ENCODE results near the gene KRT16.
"Not testable (repeated sequence)": the region's sequence is repeated elsewhere in the genome, so short reads cannot be mapped to it uniquely, and the experiment has no call there.

The KRT16 gene

DNA sequence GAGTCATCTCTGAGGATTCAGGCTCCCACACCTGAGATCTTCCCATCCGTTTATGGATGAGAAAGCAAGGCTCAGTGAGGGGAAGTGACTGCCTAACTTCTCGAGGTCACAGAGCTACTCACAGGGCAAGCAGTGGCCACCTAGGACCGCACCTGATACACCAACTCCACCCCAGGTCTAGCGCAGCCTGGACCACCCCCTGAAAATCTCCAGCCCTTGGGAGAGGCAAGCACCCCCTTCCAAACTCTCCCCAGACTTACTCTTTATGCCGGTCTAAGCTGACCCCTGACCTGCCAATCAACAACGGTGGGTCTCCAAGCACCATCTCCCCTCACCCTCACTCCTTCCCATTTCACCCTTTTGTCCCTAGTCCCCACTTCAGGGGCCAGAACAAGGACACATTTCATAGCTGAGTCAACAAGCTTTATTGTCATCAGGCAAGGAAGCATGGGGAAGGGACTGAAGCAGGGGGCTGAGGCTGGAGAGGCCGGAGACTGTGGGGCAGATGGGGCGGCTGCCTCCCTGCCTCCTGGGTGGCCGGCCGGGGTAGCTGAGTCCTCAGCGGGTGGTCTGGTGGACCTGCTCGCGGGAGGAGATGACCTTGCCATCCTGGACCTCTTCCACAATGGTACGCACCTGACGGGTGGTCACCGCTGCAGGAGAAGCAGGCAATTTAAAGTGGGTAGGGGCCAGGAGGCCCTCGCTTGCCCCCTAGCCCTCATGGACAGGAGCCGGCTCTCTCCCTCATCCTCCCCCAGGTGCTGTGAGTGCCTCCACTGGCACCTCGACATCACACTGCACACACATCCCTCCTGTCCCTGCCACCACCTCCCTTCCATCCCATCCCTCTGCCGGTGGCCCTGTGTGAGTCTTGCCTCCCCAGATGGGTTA lies 6.7 kb upstream of the KRT16 start:
- DNase-seq = no peak
- in situ Hi-C loops (cut with HindIII; ENCODE audit: low pct_ligation_motif_present, low pct_unique_long_range_greater_than_20kb, low sequenced_read_pairs) = no loop called here

DNA sequence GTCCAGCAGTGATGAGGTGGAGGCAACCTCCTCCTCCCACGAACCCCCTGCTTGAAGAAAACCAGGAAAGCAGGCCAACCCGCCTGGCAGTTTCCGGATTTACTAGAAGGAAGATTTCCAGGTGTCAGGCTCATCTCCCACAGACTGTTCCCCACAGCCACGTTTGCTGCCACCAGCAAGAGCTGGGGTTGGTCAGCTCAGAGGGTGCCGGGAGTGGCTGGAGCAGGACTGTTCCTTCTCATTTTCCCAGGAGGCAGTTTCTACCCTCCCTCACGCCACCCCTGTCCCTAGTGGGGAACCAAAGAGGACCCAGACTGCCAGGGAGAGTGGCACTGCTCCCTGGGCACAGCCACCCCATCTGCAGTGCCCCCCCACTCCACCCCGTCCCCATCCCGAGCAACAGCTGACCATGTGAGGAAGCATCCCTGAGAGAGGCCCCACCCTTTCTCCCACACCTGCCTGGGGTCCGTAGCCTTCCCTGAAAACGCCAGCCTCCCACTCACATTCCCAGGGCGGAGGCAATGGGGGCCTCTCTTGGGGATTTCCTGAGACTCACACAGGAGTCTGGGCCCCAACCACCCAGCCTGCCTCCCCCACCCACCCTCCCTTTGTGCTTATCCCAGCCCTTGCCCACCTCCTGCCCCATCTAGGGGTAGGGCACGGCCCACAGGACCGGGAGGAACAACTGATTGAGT lies 5.9 kb upstream of the KRT16 start:
- DNase-seq = no peak
- in situ Hi-C loops (cut with HindIII; ENCODE audit: low pct_ligation_motif_present, low pct_unique_long_range_greater_than_20kb, low sequenced_read_pairs) = no loop called here

DNA sequence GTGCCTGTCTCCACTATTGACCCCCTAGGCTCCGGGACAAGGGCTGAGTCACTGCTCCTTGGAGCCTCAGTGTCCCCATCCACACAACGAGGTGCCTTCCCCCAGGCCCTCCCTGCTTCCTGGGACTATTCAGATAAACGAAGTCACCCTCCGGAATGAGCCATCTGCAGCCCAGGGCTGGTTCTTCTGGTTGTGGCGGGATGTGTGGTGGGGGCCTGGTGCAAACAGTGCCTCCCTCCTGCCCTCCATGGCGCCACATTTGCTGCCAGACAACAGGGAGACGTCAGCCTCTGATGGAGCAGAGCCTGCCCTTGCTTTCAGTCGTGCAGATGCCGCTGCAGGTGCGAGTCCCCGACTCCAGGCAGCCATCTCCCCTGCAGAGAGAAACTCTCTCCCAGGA lies 5.1 kb upstream of the KRT16 start:
- no peak for DNase-seq
- in situ Hi-C loops (cut with HindIII; ENCODE audit: low pct_ligation_motif_present, low pct_unique_long_range_greater_than_20kb, low sequenced_read_pairs) = no loop called here

DNA sequence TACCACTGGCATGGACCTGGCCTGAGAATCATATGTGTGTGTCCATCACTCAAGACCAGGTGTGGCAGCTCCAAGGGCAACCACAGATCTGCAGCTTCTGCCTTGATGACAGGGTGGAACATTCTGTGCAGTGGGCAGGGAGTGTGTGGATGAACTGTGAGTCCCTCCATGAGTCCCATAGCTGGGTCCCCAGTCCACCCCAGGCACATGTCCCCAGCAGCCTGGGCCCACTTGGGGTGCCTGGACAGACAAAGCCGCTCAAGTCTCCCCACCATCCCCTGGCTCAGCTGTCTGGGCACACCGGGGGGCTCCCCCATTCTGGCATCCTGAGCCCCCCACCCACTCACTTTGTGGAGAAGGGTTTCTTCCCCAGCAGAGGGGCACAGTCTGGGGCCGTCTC lies 4.6 kb upstream of the KRT16 start:
- in situ Hi-C loops (cut with HindIII; ENCODE audit: low pct_ligation_motif_present, low pct_unique_long_range_greater_than_20kb, low sequenced_read_pairs) = no loop called here
- DNase-seq = no peak

DNA sequence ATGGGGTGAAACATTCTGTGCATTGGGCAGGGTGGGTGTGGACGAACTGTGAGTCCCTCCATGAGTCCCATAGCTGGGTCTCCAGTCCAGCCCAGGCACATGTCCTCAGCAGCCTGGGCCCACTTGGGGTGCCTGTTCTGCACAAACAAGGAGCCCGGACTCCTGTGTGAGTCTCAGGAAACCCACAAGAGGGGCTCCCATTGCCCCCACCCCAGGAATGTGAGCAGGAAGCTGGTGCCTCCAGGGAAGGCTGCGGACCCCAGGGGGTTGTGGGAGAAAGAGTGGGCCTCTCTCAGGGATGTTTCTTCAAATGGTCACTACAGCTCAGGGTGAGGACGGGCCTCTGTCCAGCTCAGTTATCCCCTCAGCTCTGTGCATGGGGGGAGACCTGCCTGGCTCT lies 3.9 kb upstream of the KRT16 start:
- in situ Hi-C loops (cut with HindIII; ENCODE audit: low pct_ligation_motif_present, low pct_unique_long_range_greater_than_20kb, low sequenced_read_pairs); DNase-seq: not testable (repeated sequence)

DNA sequence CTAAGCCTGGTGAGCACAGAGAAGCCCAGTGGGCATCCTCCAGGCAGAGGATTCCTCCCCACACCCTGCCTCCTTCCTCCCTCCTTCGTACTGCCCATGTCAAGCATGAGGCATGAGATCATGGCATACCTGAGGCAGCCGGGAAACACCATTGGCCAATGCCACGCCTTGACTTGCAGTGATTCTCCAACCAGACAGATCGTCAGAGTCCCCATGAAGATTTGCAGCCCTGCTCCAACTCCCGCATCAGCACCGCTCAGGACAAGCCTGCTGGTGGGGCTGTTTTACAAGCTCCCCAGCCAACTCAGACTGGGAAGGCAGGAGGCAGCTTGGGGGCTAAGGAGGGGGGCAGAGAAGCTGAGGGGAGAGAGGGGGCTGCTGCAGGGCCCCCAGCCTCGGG lies 2.9 kb upstream of the KRT16 start:
- DNase-seq = no peak
- in situ Hi-C loops (cut with HindIII; ENCODE audit: low pct_ligation_motif_present, low pct_unique_long_range_greater_than_20kb, low sequenced_read_pairs) = no loop called here

DNA sequence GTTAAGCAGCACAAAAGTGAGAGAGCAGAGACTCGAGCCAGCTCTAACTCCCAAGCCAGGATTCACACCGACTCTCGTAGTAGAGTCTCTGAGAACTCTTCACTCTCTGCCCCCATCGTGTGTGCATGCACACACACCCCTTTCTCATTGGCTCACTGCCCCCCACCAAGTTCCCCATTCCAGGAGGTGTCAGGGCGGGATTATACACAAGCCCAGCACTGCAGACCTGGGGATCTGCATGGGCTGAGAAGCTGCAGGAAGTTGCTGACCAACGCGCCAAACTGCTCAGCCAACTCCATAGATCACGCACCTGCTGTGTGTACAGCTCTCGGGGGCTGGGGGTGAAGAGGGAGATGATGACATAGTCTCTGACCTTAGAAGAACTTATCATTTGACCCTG lies 2.2 kb upstream of the KRT16 start:
- DNase-seq; in situ Hi-C loops (cut with HindIII; ENCODE audit: low pct_ligation_motif_present, low pct_unique_long_range_greater_than_20kb, low sequenced_read_pairs): not testable (repeated sequence)

DNA sequence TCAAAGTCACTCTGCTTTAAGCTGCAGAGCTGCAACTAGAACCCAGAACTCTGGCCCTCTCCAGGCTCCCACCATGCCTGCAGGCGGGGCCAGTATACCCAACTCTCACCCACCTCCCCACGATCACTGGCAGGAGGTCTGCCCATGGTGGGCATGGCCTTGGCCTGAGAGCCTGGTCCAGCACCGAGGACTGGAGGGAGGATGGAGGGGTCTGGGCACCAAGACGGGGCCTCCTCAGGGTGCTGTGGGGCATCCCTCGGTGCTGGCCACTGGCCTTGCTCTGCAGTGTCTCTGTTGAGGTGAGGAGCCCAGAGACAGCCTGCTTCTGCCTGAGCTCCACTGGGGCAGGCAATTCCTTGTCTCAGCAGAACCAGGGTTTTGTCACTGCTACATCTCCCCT lies 1.5 kb upstream of the KRT16 start:
- in situ Hi-C loops (cut with HindIII; ENCODE audit: low pct_ligation_motif_present, low pct_unique_long_range_greater_than_20kb, low sequenced_read_pairs) = no loop called here
- DNase-seq = no peak

DNA sequence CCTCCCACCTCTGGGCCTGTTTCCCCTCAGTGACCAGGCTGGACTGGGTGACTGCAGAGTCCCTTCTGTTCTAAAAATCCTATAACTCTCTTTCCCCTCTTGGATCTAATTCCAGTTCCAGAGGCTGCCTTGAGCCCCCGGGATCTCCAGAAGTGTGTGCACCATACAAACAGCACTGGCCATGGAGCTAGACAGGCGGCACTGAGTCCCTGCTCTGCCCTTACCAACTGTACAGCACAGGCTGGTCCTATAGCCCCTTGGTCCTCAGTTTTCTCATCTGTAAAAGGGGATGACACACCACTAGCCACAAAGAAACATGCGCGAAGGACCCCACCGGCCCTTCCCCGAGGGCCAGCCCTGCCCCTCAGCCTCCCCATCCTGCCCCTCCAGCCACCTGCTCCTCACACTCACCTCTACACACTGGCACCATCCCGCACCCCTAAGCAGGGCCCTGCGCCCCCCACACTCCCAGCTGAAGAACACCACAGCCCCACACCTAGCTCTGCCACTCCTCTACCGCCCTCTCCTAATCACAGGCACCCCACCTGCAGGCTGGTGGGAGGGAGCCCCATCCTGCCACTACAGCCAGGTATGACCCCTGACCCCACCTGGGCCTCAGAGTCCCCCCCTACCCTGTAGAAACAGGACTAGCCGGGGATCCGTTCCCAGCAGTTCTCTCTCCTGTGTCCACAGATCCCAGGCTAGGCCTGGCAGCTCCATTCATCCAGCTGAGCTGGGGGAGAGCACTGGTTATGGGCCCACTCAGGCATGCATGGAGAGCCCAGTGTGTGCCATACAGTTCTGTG lies 913 bp upstream of the KRT16 start:
- in situ Hi-C loops (cut with HindIII; ENCODE audit: low pct_ligation_motif_present, low pct_unique_long_range_greater_than_20kb, low sequenced_read_pairs) = no loop called here
- DNase-seq = no peak

DNA sequence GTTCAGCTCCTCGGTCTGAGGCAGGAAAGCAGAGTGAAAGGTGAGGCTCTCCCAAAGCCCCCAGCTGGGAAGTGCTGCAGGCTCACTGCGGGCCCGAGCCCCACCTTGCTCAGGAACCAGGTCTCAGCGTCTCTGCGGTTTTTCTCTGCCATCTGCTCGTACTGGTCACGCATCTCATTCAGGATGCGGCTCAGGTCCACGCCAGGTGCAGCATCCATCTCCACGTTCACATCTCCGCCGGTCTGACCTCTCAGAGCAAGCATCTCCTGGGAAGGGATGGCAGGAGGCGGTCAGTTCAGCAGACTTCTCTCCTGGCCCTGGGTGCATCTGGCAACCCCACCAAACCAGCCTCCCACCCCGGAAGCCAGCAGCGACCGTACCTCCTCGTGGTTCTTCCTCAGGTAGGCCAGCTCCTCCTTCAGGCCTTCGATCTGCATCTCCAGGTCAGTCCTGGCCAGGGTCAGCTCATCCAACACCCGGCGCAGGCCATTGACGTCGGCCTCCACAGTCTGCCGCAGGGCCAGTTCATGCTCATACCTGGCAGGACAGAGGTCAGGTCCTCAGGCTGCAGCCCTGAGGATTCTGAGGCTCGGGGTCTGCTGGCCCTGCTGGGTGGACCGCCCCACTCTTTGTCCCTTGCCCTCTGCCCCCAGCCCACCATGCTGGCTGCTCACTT lies 1.5 kb downstream of the KRT16 start:
- no peak for DNase-seq
- in situ Hi-C loops (cut with HindIII; ENCODE audit: low pct_ligation_motif_present, low pct_unique_long_range_greater_than_20kb, low sequenced_read_pairs) = no loop called here

DNA sequence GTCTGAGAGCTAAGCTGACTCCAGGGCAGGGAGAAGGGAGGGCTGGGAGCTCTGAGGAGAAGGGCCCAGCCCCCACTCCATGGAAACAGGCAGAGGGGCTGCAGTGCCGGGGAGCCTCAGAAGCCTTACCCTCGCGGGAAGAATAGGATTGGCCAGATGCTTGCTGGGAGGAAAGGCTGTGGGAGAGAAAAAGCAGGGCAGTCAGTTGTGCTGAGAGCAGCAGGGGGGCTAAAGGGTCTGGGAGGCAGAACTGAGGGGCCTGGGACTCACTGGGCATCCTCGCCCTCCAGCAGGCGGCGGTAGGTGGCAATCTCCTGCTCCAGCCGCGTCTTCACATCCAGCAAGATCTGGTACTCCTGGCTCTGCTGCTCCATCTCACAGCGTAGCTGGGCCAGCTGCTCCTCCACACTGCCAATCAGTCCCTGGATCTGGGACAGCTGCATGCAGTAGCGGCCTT lies 2.5 kb downstream of the KRT16 start:
- DNase-seq; in situ Hi-C loops (cut with HindIII; ENCODE audit: low pct_ligation_motif_present, low pct_unique_long_range_greater_than_20kb, low sequenced_read_pairs): not testable (repeated sequence)

DNA sequence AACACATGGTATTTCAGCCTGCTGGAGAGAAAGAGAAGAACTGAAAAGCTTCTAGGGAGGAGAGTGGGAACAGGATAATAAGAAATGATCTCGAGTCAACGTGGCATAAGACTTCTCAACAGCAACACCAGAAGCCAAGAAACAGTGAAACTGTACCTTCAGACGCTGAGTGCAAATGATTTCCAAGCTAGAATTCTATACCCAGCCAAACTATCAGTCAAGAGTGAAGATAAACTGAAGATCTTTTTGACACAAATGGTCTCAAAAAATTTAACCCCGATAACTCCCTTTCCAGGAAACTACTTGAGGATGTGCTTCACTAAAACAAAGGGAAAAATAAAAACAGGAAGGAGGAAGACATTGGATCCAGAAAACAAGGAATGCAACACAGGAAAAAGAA lies 5.6 kb downstream of the KRT16 start:
- DNase-seq; in situ Hi-C loops (cut with HindIII; ENCODE audit: low pct_ligation_motif_present, low pct_unique_long_range_greater_than_20kb, low sequenced_read_pairs): not testable (repeated sequence)

DNA sequence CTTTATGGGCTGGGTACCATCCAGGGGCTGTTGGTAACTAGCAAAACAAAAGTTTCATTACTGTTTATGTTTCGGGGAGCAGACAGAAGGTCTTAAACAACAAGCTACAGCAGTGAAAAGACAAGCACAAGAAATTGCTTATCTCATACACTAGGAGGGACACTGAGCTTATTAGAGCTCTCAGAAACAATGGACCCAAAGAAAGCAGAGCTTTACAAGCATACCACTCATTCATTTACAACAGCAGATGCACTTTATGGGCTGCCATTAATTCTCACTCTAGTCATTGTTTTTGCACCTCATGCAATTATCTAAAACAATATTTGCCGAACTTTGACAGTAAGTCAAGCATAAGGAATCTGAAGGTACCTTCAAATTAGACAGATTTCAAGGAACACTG lies 10.0 kb downstream of the KRT16 start:
- no peak for DNase-seq

DNA sequence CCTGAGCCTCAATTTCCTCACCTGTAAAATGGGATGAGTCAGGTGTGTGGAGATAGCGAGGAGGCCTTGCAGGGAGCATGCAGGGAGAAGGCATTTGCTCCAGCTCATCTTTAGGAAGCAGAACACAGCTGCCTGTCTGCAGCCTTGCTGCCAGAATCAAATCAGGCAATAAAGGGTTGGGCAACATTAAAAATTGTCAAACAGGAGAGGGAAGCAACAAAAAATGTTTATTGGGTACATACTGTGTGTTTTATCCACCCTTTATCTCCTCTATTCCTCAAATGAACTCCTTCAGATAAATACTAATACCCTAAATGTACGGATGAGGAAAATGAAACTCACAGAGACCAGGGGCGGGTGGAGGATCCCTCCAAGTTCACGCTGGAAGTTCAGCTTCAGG lies 12.2 kb downstream of the KRT16 start:
- in situ Hi-C loops (cut with HindIII; ENCODE audit: low pct_ligation_motif_present, low pct_unique_long_range_greater_than_20kb, low sequenced_read_pairs) = no loop called here
- DNase-seq = no peak

More for the DNA sequence above, 10.0 kb downstream of the KRT16 start:
- in situ Hi-C loops (cut with HindIII; ENCODE audit: low pct_ligation_motif_present, low pct_unique_long_range_greater_than_20kb, low sequenced_read_pairs) = no loop called here

DNA sequence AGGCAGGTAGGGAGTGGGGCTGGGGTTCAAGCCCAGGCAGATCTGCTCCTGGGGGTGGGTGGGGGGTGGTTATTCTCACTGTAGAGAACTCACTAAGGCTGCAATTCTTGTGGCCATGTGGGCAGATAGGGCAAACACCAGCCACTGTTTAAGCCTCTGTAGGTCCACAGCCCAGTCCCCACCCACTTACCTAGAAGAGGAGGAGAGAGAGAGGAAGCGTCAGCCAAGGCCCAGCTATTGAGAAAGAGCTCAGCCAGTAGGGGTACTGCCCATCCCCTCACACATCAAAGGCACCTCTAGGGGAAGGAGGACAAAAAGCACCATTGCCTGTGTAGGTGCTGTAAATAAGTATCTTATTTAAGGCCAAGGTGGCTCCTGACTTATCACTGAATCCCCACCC lies 12.9 kb downstream of the KRT16 start:
- in situ Hi-C loops (cut with HindIII; ENCODE audit: low pct_ligation_motif_present, low pct_unique_long_range_greater_than_20kb, low sequenced_read_pairs) = no loop called here
- no peak for DNase-seq

DNA sequence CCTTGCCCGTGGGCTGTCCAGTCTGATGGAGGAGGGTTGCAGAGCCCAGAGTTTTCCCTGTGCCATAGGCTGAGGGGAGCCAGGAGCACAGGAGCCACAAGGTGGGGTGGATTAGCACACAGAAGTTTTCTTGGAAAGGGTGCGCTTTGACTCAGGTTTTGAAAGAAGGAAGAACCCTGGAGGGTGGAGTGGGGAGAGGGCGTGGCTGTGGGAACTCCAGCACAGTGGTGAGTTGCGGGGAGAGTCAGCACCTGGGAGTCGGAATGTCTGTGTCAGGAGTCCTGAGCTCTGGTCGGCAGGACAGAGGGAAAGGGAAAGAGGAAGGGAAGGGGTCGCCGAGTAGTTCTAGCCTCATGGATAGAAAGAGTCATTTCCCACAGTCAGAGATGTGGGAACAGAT lies 17.0 kb downstream of the KRT16 start:
- no peak for DNase-seq
- in situ Hi-C loops (cut with HindIII; ENCODE audit: low pct_ligation_motif_present, low pct_unique_long_range_greater_than_20kb, low sequenced_read_pairs) = no loop called here

DNA sequence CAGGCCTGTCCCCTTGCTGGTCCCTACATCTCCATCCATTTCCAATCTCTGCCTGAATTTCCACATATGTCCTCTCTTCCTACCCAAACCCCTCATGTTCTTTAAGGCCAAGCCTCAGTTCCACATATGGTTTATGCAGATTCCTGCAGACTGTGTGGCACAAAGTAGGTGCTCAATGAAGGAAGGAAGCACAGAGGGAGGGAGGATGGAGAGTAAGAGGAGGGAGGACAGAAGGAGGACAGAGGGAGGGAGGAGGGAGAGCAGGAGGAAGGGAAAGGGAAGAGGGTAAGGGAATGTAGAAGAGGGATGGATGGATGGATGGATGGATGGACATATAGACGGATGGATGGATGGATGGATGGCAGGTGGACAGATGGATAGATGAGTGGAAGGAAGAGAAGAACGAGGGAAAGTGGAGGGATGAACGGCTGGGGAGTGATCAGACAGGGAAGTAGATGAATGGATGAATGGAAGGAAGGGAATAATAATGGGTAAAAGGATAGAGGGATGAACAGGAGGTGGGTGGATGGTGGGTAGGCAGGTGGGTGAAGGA lies 18.1 kb downstream of the KRT16 start:
- in situ Hi-C loops (cut with HindIII; ENCODE audit: low pct_ligation_motif_present, low pct_unique_long_range_greater_than_20kb, low sequenced_read_pairs) = no loop called here
- DNase-seq = no peak

DNA sequence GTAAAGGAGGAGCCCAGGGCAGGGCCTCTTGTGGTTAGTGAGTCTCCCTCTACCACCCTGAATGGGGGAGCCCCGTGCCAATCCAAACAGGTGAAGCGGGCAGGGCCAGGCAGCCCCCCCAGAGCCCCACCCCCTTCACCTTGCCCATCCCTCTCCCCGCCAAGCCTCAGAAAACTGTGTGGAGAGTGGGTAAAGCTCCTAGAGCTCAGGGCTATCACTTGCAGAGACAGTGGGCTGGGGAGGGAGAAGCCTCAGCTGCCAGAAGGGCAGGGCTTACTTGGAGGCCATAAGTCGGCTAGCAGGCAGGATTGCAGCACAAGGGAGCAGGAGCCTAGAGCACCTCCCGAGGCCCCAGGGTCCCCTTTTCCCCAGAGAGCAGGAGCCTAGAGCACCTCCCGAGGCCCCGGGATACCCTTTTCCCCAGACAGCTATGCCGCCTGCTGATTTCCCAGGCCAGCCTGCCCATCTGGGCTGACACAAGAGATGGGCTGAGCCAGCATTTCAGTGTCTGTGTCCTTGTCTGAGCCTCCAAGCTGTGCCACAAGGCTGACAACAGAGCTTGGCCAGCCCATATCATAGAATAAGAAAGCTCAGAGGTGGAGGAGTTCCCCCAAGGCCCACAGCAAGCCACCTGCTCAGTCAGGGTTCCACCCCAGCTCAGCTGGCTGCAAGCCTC lies 19.1 kb downstream of the KRT16 start:
- DNase-seq = no peak
- in situ Hi-C loops (cut with HindIII; ENCODE audit: low pct_ligation_motif_present, low pct_unique_long_range_greater_than_20kb, low sequenced_read_pairs) = no loop called here
